ENCODE measurements around the gene FBXL16.

The FBXL16 gene

DNA sequence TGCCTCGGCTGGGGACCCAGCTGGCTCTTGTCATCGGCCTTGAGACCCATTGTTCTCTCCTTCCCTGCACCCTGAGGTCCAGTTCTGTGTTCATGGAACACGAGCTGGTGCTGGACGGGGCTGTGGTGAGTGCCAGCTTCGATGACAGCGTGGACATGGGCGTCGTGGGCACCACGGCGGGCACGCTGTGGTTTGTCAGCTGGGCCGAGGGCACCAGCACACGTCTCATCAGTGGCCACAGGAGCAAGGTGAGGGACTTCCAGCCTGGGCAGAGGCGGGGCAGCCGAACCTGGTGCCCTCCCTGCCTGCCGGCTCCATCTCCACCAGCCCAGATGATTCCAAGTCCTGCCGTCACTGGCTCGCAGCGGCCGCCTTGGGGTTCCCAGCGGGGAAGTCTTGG lies 43.0 kb downstream of the FBXL16 start:
- DNase-seq (ENCODE audit: low read depth in 3 of 3): no peak

- no peak for DNase-seq (ENCODE audit: low read depth in 3 of 3)
Observed at GRCh38 chr16:662095-662494, 43.5 kb downstream of the FBXL16 start.

GRCh38 chr16:661184-661821 lies 44.3 kb downstream of the FBXL16 start:
- DNase-seq (ENCODE audit: low read depth in 3 of 3): no peak

DNA sequence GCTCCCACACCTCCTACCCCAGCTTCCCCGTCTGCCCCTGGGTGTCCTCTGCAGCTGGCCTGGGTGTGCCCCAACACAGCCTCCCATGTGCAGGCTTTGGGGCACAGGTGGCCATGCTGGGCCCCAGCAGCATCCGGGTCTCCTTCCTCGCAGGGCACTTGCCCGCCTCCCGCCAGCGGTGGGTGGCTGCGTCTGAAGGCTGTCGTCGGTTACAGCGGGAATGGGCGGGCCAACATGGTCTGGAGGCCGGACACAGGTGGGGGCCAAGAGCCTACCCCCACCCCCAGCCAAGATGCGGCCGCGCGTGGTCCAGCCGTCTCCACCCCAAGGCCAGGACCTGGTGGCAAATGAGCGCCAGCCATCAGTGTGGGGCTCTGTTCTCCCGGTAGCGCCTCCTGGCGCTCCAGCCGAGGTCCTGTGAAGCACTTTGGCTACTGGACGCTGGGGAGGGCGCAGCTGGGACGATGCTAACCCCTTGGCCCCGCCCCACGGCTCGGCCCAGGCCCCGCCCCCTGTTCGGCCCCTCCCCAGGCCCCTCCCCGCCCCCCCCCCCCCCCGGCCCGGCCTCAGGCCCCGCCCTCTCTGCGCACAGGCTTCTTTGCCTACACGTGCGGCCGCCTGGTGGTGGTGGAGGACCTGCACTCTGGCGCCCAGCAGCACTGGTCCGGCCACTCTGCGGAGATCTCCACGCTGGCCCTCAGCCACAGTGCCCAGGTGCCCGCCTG lies 45.0 kb downstream of the FBXL16 start:
- DNase-seq (ENCODE audit: low read depth in 3 of 3): peak in 2 of 3 experiments; percentile 34 to 40

DNA sequence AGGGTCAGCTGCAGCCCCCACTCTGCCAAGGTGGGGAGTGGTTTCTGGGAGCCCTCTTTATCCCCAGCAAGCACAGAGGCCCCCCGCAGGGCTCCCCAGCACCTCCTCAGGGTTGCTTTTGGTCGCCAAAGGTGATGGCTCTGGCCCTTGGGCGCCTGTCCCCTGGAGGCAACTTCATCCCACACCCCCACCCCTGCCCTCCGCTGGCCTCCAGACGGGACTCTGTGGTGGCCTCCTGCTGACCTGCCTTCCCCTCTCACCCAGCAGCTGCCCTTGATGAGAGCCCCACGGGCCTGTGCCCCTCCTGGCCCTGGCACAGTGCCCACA lies 45.5 kb downstream of the FBXL16 start:
- DNase-seq (ENCODE audit: low read depth in 3 of 3): no peak

- no peak for DNase-seq (ENCODE audit: low read depth in 3 of 3)
Observed at GRCh38 chr16:659618-660017, 46.0 kb downstream of the FBXL16 start.

DNA sequence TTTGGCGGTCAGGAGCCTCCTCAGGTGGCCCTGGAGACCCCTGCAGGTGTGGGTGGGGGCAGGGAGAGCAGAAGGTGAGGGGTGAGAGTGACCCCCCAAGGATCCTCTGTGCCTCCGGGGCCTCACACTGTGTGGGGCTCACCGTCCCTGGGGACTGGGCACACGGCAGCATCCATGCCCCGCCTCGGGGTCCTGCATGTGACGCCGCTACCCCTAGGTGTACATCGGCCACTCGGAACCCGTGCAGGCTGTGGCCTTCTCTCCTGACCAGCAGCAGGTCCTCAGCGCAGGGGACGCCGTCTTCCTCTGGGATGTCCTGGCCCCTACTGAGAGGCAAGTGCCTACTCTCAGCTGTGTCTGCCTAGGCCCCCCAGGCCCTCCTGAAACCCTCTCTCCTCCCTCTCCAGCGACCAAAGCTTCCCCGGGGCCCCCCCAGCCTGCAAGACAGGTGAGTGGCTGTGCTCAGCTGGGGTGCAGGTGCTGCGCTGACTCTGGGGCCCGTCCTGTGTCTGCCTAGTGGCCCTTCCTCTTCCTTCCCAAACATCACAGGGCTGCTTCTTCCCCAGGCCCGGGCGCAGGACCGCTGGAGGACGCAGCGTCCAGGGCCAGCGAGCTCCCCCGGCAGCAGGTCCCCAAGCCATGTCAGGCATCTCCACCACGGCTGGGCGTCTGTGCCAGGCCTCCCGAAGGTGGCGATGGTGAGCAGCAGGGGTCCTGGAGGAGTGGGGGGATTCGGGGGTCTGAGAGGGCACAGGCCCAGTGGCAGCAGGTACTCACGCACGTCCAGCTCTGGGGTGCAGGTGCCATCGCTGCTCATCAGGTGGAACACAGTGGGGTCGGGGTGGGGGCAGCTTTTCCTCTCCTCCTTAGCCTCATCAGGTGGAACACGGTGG lies 46.7 kb downstream of the FBXL16 start:
- no peak for DNase-seq (ENCODE audit: low read depth in 3 of 3)

GRCh38 chr16:657487-657886 lies 48.1 kb downstream of the FBXL16 start:
- DNase-seq (ENCODE audit: low read depth in 3 of 3): no peak

DNA sequence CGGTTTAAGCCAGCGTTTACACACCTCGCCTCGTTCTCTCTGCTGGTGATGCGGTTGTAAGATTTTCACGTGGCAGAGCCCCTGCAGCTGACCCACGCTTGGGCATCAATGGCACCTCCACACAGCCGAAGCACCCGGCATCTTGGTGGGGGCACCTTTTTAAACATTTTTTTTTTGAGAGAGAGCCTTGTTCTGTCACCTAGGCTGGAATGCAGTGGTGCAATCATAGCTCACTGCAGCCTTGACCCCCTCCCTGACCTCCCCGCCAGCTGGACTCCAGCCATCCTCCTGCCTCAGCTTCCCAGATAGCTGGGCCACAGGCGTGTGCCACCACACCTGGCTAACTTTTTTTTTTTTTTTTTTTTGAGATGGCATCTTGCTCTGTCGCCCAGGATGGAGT lies 51.6 kb downstream of the FBXL16 start:
- DNase-seq (ENCODE audit: low read depth in 3 of 3): no peak

- no peak for DNase-seq (ENCODE audit: low read depth in 3 of 3)
Observed at GRCh38 chr16:652454-653305, 52.9 kb downstream of the FBXL16 start.

DNA sequence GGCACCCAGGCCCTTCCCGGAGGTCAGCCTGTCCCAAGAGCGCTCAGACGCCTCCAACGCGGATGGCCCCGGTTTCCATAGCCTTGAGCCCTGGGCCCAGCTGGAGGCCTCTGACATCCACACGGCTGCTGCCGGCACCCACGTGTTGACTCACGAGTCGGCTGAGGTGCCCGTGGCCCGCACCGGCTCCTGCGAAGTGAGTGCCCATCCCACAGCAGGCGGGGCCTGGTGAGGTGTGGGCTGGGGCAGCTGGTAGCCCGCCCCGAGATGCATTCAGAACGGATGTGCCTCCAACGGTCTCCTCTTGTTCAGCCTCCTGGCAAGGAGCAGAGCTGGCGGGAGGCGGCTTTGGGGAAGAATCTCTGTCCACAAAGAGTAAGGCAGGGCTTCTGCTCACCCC lies 53.8 kb downstream of the FBXL16 start:
- no peak for DNase-seq (ENCODE audit: low read depth in 3 of 3)

DNA sequence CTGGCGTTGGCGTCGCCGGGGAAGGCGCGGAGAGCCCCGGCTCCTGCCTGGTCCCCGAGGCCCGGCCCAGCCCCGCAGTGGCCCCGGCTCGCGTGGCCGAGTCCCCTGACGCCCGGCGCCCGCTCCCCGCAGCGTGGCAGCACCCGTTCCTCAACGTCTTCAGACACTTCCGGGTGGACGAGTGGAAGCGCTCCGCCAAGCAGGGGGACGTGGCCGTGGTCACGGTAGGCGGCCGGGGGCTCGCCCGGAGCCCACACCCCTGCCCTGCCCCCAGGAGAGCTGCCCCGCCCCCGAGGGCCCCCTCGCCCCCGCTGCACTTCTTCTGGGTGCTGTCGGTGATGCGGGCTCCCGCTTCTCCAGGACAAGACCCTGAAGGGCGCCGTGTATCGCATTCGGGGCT lies 56.0 kb downstream of the FBXL16 start:
- no peak for DNase-seq (ENCODE audit: low read depth in 3 of 3)

GRCh38 chr16:648781-649589 lies 56.6 kb downstream of the FBXL16 start, which contains the start of gene WDR90:
Gene WDR90 (plus strand): TSS chr16:649365. CDS start chr16:649417, 52 bp downstream.
- DNase-seq (ENCODE audit: low read depth in 3 of 3): peak; percentile 85 to 90 (median 89)

- no peak for DNase-seq (ENCODE audit: low read depth in 3 of 3)
Observed at GRCh38 chr16:648071-648780, 57.4 kb downstream of the FBXL16 start.

DNA sequence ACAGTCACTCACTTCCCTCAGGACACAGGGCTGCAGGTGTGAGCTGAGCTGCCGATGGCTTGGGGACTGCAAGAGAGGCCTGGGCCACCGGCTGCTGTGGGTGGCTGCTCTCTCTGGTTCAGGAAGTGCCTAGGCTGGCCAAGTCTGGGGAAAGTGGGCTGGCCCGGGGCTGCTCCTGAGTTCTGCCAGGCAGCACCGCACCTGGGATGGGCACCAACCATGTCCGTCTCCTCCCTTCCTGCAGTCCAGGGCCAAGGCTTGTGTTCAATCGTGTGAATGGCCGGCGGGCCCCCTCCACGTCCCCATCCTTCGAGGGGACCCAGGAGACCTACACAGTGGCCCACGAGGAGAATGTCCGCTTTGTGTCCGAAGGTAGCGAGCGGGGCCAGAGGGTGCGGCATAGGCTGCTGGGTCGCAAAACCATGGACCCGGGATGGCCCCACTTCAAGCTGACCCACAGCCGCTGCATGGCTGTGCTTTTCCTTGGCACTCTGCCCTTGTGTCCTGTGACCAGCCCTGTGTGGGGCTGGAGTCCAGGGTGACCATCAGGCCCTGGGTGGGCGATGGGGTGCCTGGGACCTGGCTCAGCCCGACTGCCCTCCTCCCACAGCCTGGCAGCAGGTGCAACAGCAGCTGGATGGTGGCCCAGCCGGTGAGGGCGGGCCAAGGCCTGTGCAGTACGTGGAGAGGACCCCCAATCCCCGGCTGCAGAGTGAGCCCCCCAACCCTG lies 58.3 kb downstream of the FBXL16 start:
- no peak for DNase-seq (ENCODE audit: low read depth in 3 of 3)

- no peak for DNase-seq (ENCODE audit: low read depth in 3 of 3)
Observed at GRCh38 chr16:646679-647172, 58.9 kb downstream of the FBXL16 start.

GRCh38 chr16:645852-646678 lies 59.5 kb downstream of the FBXL16 start:
- no peak for DNase-seq (ENCODE audit: low read depth in 3 of 3)

DNA sequence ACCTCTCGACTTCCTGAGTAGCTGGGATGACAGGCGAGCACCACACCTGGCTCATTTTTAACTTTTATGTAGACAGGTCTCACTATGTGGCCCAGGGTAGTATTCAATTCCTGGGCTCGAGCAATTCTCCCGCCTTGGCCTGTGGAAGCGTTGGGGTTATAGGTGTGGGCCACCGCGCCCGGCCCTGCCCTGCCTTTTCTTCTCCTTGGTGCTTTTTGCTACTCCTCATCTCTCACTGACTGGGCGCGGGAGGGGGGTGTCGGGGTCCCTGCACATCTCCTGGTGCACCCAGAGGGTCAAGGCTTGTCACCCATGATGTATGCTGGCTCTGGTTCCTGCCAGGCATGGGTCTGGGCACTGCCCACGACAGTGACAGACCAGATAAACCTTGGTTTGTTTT lies 61.0 kb downstream of the FBXL16 start:
- no peak for DNase-seq (ENCODE audit: low read depth in 3 of 3)

DNA sequence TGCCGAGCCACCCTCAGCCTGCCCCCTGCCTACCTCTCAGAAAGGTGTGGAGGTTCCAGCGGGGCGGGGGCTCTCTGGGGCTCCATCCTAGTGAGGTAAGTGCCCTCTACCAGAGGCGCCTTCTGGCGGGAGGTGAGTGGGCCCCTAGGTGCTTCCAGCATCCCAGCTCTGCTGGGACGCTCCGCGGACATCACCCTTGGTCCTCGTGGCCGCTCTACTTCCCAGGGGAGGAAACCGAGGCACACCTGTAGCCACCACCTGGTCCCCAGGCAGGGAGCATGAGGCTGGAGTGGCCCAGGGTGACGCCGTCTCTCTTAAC lies 62.6 kb downstream of the FBXL16 start:
- DNase-seq (ENCODE audit: low read depth in 3 of 3): no peak
